Measurements from ENCODE around the gene COA1. TPM values are rescaled to one million over a fixed set of nuclear protein-coding genes. Genes with fewer than 3 reads are reported as not detected.
A peak's percentile ranks its signal among the peaks of the same experiment; 100 is the strongest.
"Not testable (repeated sequence)": the region's sequence is repeated elsewhere in the genome, so short reads cannot be mapped to it uniquely, and the experiment has no call there.

Gene COA1
- polyA plus RNA-seq, 1 experiment: 22.4 TPM

- H3K27ac ChIP-seq (ENCODE audit: low read depth, low read length): no peak overlapping the region
- POLR2A ChIA-PET: interaction anchor here (1.9 kb wide), 1 partner anchor 139 kb away, joined by 8 read pairs; the partner anchor contains the start of gene STK17A
- no peak for DNase-seq (ENCODE audit: low read depth, low spot score)
Measured at GRCh38 chr7:43721193-43721806, 8.0 kb downstream of the COA1 start.

GRCh38 chr7:43716598-43716997 is 12.7 kb downstream of the COA1 start:
- Histone ChIP-seq H3K27ac (ENCODE audit: low read depth, low read length) (no peak overlapping the region), H3K4me3 (ENCODE audit: low read depth, low read length) (no peak overlapping the region), H3K9me3 (ENCODE audit: control insufficient read depth, insufficient read depth, low read length) (peaks cover 2% of the 10 kb centered on the region; the same call in 1 of the 2 replicates), H3K27me3 (ENCODE audit: control insufficient read depth, insufficient read depth, low read length) (no peaks in the 10 kb centered on the region)
- no peak for DNase-seq (ENCODE audit: low read depth, low spot score)
- POLR2A ChIA-PET: no interaction called here
- CTCF ChIA-PET: interaction anchor here (2.5 to 8.1 kb wide), 2 partner anchors 17 to 135 kb away, joined by 10 to 139 read pairs; partner anchors contain the start of gene STK17A
- TF ChIP-seq CTCF (IDR thresholded peaks at IDR 0.05; ENCODE audit: low read depth, low read length): no peak

More at GRCh38 chr7:43721193-43721806, 8.0 kb downstream of the COA1 start:
- H3K9me3 ChIP-seq (ENCODE audit: control insufficient read depth, insufficient read depth, low read length): peaks cover 2% of the 10 kb centered on the region; the same call in 1 of the 2 replicates
- H3K4me3 ChIP-seq (ENCODE audit: low read depth, low read length): no peak overlapping the region
- TF ChIP-seq CTCF (IDR thresholded peaks at IDR 0.05; ENCODE audit: low read depth, low read length): peak; percentile 64
- H3K27me3 ChIP-seq (ENCODE audit: control insufficient read depth, insufficient read depth, low read length): no peaks in the 10 kb centered on the region
- CTCF ChIA-PET: interaction anchor here (0.6 to 8.1 kb wide), 24 partner anchors 9 to 783 kb away, joined by 3 to 139 read pairs (median 4); partner anchors contain the start of gene STK17A

GRCh38 chr7:43715966-43716365 is 13.4 kb downstream of the COA1 start:
- POLR2A ChIA-PET; DNase-seq (ENCODE audit: low read depth, low spot score); H3K27ac ChIP-seq (ENCODE audit: low read depth, low read length); H3K27me3 ChIP-seq (ENCODE audit: control insufficient read depth, insufficient read depth, low read length); H3K9me3 ChIP-seq (ENCODE audit: control insufficient read depth, insufficient read depth, low read length); H3K4me3 ChIP-seq (ENCODE audit: low read depth, low read length): not testable (repeated sequence)
- CTCF ChIA-PET: interaction anchor here (1.2 to 1.7 kb wide), 2 partner anchors 16 to 133 kb away, joined by 8 read pairs; partner anchors contain the start of gene STK17A

- ChIA-PET POLR2A (no interaction called here), CTCF (interaction anchor here (1.3 to 1.8 kb wide), 3 partner anchors 11 to 129 kb away, joined by 3 to 15 read pairs (median 9); partner anchors contain the start of gene STK17A)
- no peak overlapping the region for H3K4me3 ChIP-seq (ENCODE audit: low read depth, low read length)
- no peak overlapping the region for H3K27ac ChIP-seq (ENCODE audit: low read depth, low read length)
- H3K27me3 ChIP-seq (ENCODE audit: control insufficient read depth, insufficient read depth, low read length): no peaks in the 10 kb centered on the region
- no peak for DNase-seq (ENCODE audit: low read depth, low spot score)
- no peak for TF ChIP-seq CTCF (IDR thresholded peaks at IDR 0.05; ENCODE audit: low read depth, low read length)
- no peaks in the 10 kb centered on the region; the same call in 1 of the 2 replicates for H3K9me3 ChIP-seq (ENCODE audit: control insufficient read depth, insufficient read depth, low read length)
Measured at GRCh38 chr7:43711503-43711902, 17.8 kb downstream of the COA1 start.

GRCh38 chr7:43708055-43708454 is 21.3 kb downstream of the COA1 start:
- H3K27ac ChIP-seq (ENCODE audit: low read depth, low read length); POLR2A ChIA-PET; DNase-seq (ENCODE audit: low read depth, low spot score); H3K27me3 ChIP-seq (ENCODE audit: control insufficient read depth, insufficient read depth, low read length); H3K9me3 ChIP-seq (ENCODE audit: control insufficient read depth, insufficient read depth, low read length); H3K4me3 ChIP-seq (ENCODE audit: low read depth, low read length): not testable (repeated sequence)
- CTCF ChIA-PET: interaction anchor here (1.1 kb wide), 1 partner anchor 125 kb away, joined by 7 read pairs; the partner anchor contains the start of gene STK17A

- TF ChIP-seq CTCF (IDR thresholded peaks at IDR 0.05; ENCODE audit: low read depth, low read length): no peak
- Histone ChIP-seq H3K9me3 (ENCODE audit: control insufficient read depth, insufficient read depth, low read length) (peaks cover 2% of the 10 kb centered on the region; the same call in 1 of the 2 replicates), H3K27me3 (ENCODE audit: control insufficient read depth, insufficient read depth, low read length) (no peaks in the 10 kb centered on the region), H3K27ac (ENCODE audit: low read depth, low read length) (no peak overlapping the region), H3K4me3 (ENCODE audit: low read depth, low read length) (no peak overlapping the region)
- DNase-seq (ENCODE audit: low read depth, low spot score): no peak
- CTCF ChIA-PET: interaction anchor here (0.9 to 3.8 kb wide), 3 partner anchors 17 to 135 kb away, joined by 4 to 33 read pairs (median 12); partner anchors contain the start of gene STK17A
- POLR2A ChIA-PET: no interaction called here
Measured at GRCh38 chr7:43703573-43703972, 25.8 kb downstream of the COA1 start.

All from AG04450 (cell line).